ENCODE results near the gene SLC29A3.

Gene SLC29A3

DNA sequence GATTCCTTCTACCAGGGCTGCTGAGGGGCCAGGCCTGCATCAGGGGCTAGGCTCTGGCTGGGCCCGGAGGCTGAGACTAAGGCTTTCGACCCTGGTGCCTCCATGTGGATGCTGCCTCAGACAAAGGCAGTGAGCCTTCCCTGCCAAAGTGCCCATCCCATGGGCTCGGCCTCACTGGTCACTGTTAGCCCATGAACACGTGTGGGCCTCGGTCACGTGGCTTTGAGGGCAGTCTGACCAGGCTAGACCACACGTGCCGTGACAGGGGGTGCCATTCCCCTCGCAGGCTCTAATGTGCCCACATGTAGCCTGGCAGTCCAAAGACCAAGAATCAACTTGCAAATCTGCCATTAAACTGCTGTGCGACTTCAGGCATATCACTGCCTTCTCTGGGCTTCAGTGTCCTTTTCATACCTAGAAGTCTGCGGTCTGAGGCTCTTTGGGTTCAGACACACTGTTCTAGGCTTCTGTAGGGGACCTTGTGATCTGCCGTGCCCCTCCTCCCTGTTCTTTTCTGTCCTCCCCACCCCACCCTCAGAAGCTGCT, 17.6 kb upstream of the SLC29A3 start:
- no peak for DNase-seq

DNA sequence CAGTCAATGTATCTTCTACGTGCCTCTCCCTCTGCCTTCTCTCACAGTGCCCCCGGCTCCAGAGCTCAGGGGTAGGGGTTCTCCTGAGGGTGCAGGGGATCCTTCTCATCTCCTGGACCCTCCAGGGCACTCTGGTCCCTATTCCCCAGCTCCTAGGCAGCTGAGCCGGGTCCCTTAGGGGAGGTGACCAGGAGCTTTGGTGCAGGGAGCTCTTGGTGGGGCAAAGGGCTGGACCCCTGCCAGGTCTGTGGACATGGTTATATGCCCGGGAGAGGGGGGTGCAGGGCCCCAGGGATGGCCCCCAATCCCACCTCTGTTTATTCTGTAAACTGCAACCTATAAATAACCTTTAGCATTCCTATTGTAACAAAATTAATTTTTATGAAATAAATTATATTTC, 16.6 kb upstream of the SLC29A3 start:
- DNase-seq: no peak

DNA sequence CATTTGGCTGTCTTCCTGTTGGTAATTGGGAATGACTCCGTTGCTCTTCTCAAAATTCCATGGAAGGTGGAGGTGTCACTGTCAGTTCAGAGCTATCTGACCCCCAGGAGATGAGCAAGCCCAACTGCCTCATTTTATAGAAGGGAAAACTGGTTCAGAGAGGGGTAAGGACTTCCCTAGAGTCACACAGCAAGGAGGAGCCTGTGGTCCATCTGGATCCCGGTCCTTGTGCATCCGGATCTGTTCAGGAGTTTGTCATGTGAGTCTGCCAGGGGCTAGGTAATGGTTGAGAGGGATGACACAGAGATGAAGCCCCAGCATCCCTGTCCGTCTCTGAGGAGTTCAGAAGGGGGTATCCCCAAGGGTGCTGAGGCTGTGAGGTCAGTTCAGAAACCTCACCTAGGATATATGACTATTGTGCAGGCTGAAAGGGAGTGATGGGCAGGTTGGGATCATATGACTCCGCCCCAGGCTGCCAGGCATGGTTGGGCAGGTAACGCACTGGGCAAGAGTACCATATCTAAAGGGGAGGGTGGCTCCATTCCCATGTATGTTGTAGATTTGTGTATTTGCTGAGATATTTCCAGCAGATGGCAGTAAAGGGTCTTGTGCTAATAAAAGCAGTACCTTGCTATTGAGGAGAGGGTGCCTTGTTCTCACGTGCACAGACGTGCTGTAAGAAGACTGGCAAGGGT, 16.0 kb upstream of the SLC29A3 start:
- DNase-seq: no peak

DNA sequence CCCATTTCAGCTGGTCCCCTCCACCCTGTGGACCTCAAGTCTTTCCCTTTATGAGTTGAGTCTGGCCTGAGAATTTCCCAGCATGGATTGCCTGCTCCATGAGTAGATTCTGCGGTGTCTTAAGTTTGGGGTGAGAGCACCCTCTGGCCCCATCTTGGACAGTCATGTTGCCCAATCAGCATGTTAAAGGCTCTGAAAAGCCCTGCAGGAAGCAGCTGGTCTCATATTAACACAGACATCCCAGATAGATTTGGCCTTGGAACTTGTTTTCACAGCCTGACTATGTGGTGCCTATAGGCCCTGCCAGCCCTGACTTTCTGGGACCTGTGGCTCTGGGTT, 15.5 kb upstream of the SLC29A3 start:
- DNase-seq: no peak

DNA sequence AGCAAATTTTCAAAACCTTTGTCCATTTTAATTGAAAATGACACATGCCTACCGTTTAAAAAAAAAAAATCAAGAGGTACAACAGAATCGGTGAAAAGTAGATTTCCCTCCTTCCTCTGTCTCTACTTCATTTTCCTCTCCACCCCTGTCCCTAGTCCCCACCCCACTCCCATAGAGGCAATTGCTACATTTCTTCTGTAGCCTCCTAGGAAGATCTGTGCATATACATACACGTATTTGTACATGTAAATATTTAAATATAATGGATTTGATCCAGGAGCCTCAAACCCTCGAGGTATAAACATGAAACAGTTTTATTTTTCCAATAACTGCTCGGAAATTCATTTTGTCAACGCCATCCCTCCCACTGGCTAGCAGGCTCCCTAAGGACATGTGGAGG, 14.1 kb upstream of the SLC29A3 start:
- DNase-seq: no peak

DNA sequence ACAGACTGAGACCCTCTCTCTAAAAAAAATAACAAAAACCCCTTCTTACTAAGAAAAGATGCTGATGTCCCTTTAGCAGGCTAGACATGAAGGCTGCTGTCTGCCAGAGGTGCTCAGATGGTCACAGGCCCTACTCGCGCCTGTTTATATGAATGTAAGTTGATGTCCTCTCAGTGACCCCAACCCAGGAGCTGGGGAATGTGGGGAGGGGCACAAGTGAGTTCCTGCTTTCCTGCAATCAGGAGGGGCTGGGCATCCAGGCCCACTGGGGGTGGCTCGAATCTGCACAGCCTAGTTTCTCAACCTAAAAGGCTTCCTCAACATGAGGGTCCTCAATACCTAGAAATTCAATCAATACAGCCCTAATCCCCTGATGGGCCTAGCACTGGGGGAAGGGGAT, 12.1 kb upstream of the SLC29A3 start:
- DNase-seq: no peak

DNA sequence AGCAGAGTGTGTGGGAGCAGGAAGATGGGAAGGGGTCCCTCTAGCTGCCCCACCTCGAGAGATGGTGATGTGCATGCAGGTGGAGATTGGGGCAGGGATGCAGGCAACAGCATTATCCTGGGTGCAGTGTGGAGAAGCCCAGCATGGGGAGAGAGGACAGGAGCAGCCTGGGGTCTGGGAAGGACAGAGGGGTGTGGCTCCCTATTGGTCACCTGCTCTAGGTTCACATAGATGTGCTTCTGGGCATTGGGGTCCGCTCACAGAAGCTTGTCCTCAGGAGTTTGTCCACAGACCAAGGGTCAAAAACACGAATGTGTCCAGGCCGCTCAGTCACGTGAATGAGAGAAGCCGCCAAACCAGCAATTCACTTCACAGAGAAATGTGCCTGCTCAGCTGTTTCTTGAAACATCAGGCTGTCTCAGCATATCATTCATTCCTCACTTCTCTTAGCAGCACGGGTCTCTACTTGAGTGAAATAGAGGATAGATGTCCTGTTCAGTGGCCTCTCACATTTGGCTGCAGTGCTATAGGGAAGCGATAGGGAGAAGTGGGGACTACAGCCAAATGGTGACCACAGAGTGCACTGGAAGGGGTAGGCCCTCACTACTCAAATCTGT, 11.5 kb upstream of the SLC29A3 start:
- DNase-seq: no peak

DNA sequence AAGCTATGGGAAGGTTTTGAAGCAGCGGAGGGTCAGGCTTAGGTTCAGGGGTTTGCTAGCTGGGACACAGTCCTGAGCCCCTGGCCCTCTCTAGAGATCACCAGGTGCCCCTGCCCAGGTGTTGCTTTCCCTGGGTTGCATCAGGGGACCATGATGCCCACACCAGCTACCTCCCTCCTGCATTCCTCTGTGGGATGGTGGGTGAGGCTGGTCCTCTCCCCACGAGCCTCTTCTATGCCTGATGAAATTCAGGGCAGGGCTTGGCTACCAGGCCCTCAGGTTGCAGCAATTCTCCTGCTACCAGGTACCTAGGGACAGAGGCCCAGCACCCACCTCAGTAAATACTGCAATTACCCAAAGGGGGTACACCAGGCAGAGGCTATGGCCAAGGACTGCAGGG, 10.8 kb upstream of the SLC29A3 start:
- DNase-seq: no peak

DNA sequence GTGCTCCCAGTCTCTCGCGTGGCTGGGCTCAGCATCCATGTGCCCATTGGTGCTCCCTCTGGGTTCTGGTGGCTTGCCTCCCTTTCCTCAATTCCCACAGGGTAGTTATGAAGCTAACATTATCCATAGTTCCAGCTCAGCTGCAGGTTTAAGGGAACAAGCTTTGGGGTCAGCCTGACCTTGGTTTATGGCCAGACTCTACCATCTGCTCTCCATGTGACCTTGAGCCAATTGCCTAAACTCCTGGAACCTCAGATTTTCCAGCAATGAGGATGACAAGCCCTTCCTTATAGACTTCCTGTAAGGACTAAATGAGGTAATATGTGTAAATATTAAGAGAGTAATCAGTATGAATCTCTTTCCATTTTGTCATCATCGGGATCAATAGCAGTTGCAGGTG, 10.1 kb upstream of the SLC29A3 start:
- no peak for DNase-seq

DNA sequence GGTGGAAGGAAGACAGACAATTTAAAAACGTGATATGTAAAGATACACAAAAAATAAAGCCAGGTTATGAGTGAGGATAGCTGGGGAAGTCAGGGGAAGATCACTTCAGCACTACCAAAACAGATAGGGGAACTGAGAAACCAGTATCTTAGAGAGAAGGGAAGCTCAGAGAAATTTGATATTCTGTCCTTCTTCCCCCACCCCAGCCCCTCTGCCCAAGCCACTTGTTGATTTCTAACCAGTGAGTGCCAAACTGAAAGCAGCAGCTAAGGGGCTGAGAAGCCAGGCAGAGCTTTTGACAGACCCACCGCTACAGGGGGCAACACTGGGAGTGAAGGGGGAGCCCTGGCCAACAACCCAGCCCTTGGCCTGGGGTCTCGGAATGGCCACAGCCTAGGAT, 9.1 kb upstream of the SLC29A3 start:
- no peak for DNase-seq

DNA sequence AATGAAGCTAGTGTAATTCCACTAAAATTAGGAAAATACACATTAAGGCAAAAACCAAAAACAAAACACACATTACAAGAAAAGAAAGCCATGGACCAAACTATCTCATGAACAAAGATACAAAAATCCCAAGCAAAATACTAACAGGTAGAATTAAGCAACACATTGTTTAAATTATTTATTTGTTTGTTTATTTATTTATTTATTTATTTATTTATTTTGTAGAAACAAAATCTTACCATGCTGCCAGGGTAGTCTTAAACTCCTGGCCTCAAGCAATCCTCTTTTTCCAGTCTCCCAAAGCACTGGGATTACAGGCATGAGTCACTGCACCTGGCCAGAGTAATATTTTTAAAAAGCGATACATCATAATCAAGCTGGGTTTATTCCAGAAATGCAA, 6.8 kb upstream of the SLC29A3 start:
- DNase-seq: no peak

DNA sequence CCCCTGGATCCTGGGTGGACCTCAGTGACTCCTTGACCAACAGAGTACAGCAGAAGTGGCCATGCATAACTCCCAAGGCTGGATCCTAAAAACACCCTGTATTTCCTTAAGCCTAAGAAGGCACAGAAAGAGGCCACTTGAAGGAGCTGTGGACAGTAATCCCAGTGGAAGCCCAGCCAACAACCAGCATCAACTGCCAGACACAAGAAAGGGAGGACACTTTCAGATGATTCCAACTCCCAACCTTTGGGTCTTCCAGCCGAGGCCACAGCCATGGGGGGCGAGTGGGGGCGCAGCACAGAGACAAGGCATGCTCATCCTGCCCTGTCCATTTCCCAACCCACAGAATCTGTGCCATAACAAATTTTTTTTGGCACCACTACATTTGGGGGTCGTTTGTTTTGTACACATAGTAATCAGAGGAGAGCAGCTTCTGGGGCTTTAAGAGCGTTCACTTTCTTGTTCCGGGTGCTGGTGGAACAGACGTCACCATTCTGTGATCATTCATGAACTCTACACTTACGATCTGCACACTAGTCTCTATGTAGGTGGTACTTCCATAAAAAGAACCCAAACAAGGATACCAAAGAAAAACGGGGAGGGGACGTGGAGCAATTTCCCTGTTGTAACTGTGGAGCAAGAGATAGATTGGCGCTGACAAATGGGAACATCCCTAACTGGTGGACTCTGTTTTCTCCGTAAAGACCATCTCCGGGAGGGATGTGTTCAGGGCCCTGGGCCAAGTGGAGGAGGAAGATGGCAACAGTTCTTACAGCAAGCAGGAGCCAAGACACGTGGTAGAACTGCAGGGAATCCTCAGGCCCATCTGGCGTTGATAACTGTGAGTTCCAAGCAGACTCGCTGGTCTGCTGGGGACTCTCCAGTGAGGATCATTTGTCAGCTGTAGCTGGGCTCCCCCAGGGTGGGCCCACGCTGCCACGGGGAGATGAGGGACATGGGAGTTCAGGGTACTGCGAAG, 6.0 kb upstream of the SLC29A3 start:
- no peak for DNase-seq

DNA sequence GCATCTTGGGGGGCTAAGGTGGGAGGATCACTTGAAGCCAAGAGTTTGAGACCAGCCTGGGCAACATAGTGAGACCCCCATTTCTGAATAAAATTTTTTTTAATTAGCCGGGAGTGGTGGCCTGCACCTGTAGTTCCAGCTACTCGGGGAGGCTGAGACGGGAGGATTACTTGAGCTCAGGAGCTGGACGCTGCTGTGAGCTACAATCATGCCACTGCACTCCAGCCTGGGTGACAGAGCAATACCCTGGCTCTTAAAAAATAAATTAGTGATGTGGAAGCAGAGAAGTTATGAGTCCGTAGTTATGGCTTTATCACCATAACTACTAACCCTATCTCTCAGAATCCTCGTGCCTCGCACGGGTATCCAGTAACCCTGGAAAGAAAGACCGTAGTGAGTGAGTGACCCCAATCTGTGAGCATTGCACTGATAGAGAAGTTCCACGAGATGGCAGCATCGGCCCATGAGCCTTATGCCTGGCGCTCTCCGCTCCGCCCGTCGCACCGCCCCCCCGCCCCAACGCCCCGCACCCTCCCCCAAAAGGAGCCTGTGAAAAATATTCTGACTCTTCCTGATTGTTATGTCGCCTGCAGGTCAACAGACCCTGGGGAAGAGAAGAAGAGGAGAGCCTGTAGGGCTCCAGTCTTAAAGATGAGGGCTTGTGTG, 4.9 kb upstream of the SLC29A3 start:
- no peak for DNase-seq

DNA sequence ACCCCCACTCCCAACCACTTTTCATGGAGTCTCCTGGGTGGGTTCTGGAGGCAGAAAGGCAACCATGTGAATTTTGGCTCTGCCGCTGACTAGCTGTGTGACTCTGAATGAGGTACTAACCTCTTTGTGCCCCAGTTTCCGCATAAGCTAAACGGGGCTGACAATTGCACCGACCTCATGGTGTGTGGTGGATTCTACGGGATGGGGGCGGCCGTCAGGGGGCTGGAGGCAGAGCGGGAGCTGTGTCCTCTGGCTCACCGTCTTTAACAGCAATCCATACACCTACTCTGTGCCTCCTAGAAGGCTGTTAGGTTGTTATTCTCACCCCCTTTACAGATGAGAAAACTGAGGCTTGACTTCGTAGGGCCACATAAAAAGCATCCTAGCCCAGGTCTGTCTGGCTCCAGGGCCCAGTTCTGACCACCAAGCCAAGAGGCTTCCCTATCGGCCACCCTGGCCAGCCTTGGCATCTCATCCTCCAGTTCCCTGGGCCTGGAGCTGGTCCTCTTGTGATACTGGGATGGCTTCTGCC, 4.3 kb upstream of the SLC29A3 start:
- DNase-seq: no peak

DNA sequence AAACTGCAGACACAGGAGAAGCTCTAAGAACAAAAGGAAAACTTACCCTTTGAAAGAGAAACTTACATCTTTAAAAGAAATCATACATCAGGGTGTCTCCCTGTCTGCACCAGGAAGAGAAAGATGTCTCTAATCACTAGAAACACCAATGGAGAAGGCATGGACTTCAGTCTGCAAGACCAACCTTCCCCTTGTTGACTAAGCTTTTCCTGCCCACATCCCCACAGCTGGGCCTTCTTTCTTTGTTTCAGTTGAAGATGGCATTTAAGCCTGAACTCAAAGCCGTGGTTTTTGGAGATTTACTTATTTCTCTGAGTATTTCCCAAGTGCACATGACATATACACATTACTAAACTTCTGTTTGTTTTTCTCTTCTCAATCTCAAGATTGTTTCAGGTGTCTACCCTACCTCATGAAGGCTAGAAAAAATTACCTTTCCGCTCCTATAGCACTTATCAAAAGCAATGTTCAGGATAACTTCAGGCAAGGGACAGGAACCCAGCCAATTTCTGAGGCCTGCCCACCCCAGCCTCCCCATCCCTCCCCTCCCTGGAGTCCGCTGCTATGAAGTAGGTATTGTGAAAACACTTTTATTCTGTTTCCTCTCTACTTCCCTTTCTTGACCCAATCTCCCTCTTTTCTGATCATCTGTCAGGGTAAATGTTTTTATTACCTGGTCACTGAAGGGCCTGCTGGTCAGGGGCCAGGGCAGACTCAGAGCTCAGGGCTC, 2.8 kb upstream of the SLC29A3 start:
- DNase-seq: no peak

DNA sequence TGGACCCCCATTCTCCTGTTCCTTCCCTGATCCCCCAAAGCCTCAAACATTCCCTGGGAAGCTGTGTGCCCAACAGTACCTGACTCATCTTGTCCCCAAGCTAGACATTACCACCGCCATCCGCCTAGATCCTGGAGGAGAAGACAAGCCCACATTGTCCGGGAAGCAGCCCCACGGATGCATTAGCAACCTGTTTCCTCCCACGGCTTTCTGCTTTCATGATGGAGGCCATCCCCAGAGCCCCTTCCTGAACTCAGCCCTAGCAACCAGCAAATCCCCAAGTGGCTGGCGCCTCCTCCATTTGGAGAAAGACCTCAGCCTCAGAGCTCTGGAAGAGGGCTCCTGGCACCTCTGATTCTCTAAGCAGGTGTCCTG, 2.3 kb upstream of the SLC29A3 start:
- DNase-seq: no peak

DNA sequence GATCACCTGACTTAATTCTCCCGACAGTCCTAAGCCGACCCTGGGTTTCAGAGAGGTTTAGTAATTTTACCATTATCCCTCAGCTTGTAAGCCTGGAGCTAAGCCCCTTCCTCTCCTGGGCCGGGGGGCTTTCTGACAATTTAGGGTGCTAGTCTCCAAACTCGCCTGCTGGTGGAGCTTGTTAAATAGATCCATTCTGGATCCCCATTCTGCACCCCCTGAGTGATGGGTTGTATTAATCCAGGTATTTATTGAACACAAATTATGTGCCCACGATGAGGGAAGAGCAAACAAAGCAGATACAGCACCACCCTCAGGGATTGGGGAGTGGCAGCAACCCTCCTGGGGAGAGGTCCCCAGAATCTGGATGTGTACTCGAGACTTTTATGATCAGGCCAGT, 1.3 kb upstream of the SLC29A3 start:
- DNase-seq: no peak

DNA sequence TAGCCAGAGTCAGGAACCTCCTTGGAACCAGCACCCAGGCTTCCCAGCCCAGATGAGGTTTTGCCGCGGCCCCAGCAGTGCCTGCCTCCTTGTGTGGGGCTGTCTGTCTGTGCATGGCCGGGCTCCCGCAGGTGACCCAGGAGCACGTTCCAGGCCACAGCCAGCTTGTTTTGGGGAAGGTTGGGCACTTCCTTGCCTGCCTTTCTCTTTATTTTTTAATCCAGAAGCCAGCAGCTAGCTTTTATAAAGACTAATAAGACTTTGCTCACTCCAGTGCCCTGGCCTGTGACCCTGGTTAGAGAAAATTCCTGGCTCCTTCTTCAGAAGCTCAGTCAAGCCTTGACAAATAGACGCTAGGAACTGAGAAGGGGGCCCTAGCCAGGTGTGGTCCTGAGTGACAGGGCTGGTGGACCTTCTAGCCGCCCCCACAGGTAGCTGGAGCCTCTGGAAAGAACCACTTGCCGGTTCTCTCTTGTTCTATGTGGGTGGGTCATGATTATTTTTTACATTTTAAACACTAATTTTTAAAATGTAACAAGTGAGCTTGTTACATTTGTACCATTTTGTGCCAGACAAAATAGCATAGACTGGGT, 837 bp downstream of the SLC29A3 start:
- DNase-seq: no peak

DNA sequence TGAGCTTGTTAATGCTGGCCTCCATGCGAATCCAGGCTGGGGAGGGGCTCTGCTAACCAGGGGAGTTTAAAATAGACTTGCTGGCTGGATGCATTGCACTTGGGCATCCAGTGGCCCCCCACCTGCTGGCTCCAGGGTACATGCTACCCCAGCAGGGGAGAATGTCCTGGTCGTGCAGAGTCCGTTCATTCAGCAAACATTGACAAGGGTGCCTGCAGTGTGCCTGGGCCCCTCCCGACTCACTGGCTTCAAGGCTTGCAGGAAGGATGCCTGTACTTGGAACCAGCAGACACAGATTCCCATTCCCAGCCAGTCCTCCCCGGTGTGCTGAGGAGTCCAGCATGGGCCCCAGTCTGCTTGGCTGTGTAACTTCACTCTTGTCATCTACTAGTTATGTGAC, 1.5 kb downstream of the SLC29A3 start:
- no peak for DNase-seq

DNA sequence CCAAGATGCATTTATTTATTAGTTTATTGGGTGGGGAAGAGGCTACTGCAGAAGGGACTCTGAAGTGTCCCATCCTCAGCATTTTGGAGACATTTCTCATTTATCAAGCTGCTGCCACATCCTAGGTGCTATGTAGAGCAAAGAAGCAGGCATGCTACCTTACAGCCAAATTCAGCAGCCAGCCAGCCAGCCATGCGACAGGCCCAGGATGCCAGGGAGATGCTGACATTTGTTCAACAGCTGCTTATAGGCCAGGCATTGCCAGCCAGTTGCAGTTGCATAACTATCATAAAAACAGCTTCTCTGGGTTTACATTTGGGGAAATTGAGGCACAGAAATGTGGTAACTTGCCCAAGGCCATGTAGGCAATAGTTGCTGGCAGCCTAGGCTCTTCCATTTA, 2.3 kb downstream of the SLC29A3 start:
- no peak for DNase-seq

DNA sequence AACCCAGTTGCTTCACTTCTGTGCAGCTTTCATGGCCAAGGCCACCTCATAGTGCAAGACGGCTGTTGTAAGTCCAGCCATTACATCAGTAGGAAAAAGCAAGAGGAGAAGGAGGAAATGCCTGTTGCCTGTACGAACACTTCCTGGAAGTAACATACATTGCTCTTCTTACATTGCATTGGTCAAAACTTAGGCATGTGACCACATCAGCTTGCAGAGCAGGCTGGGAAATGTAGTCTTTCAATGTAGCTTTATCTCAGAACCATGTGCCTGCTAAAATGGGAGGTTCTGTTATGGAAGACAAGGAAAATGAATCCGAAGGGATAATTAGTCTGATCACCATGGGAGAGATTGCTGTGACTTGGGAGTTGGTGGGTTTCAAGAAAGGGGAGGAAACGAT, 4.3 kb downstream of the SLC29A3 start:
- DNase-seq: no peak

DNA sequence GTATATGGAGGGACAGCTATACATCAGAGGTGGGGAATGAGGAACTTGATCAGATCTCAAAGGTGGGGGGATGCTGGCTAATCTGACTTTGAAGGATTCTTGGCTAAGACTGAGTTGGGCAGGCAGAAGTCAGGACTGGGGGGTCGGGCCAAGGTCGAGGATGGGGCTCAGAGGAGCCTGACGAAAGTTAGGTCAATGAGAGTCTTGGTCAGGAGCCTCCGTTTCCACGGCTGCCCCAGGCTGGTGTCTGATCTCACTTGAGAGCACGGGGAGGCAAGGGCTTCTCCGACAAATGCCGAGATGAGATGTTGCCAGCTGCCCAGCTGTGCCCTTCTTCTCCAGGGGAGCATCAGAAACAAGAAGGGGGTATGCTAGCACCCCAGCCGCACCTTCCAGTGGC, 5.7 kb downstream of the SLC29A3 start:
- DNase-seq: no peak

Data from NCI-H187 treated with DMSO at 0.1 percent for 48 hours (cell line).